GM23338 (cell line): ENCODE data around the gene RAB9A. TPM values are rescaled to one million over a fixed set of nuclear protein-coding genes. Genes with fewer than 3 reads are reported as not detected.
A peak's percentile ranks its signal among the peaks of the same experiment; 100 is the strongest.

Experiments used
- ATAC-seq: fragments of 200-7000 bp; cut with Tn5 transposase; 3 replicates; pipeline ENCODE4 v1.9.1; 2020
- DNase-seq: peaks from one replicate; pipeline ENCODE4 v3.0.0-alpha.2; 2015; ENCODE audit warnings: low spot score
- H2AFZ ChIP-seq: fragments of 200-600 bp; sonication (generic); 2 replicates; pipeline ENCODE4 v1.8.0; 2016; ENCODE audit warnings: antibody characterized with exemption, mild to moderate bottlenecking, moderate library complexity
- H3F3A ChIP-seq: fragments of 200-600 bp; sonication (generic); replicated peaks from 2 replicates; pipeline ENCODE4 v1.8.0; 2017; ENCODE audit warnings: antibody characterized with exemption, mixed run types, low read depth
- H3K27ac ChIP-seq: fragments of 200-600 bp; sonication (generic); 2 replicates; pipeline ENCODE4 v1.6.1; 2016; ENCODE audit warnings: low read depth
- H3K27me3 ChIP-seq: fragments of 200-600 bp; sonication (generic); 2 replicates; pipeline ENCODE4 v1.8.0; 2016; ENCODE audit warnings: mild to moderate bottlenecking, mixed run types, moderate library complexity; ENCODE audit not compliant: insufficient read depth
- H3K36me3 ChIP-seq: fragments of 200-600 bp; sonication (generic); 2 replicates; pipeline ENCODE4 v1.8.0; 2016; ENCODE audit warnings: mild to moderate bottlenecking; ENCODE audit not compliant: insufficient read depth
- H3K4me1 ChIP-seq: fragments of 200-600 bp; sonication (generic); 2 replicates; pipeline ENCODE4 v1.8.0; 2016; ENCODE audit warnings: mild to moderate bottlenecking, moderate library complexity; ENCODE audit not compliant: insufficient read depth
- H3K4me2 ChIP-seq: fragments of 200-600 bp; sonication (generic); 2 replicates; pipeline ENCODE4 v1.7.1; 2017; ENCODE audit warnings: mixed run types
- H3K4me3 ChIP-seq: fragments of 200-600 bp; sonication (generic); 2 replicates; pipeline ENCODE4 v1.6.1; 2016; ENCODE audit warnings: mixed run types
- H3K79me2 ChIP-seq: fragments of 200-600 bp; sonication (generic); replicated peaks from 2 replicates; pipeline ENCODE4 v1.8.0; 2017; ENCODE audit warnings: mild to moderate bottlenecking; ENCODE audit not compliant: insufficient read depth
- H3K9me2 ChIP-seq: fragments of 200-600 bp; sonication (generic); 2 replicates; pipeline ENCODE4 v1.8.0; 2017; ENCODE audit not compliant: insufficient read depth
- H4K20me1 ChIP-seq: fragments of 200-600 bp; sonication (generic); replicated peaks from 2 replicates; pipeline ENCODE4 v1.8.0; 2017; ENCODE audit warnings: mild to moderate bottlenecking; ENCODE audit not compliant: insufficient read depth
- H3K27ac Mint-ChIP-seq: 2 replicates; pipeline ENCODE4 v1.8.0; 2020; ENCODE audit warnings: inconsistent platforms, mild to moderate bottlenecking, moderate library complexity, mixed read lengths
- H3K27me3 Mint-ChIP-seq: 3 replicates; pipeline ENCODE4 v1.8.0; 2022; ENCODE audit warnings: low read depth, mild to moderate bottlenecking, moderate library complexity, mixed read lengths, inconsistent platforms; ENCODE audit not compliant: insufficient read depth, poor library complexity
- H3K36me3 Mint-ChIP-seq: 3 replicates; pipeline ENCODE4 v1.8.0; 2021; ENCODE audit warnings: low read depth, mild to moderate bottlenecking, inconsistent platforms, moderate library complexity, mixed read lengths
- H3K4me1 Mint-ChIP-seq: 3 replicates; pipeline ENCODE4 v1.8.0; 2020; ENCODE audit warnings: mild to moderate bottlenecking, inconsistent platforms, mixed read lengths
- H3K4me3 Mint-ChIP-seq: 3 replicates; pipeline ENCODE4 v1.8.0; 2021; ENCODE audit warnings: moderate library complexity, mild to moderate bottlenecking, inconsistent platforms, mixed read lengths
- H3K9me3 Mint-ChIP-seq: 3 replicates; pipeline ENCODE4 v1.8.0; 2020; ENCODE audit warnings: moderate library complexity, mild to moderate bottlenecking, inconsistent platforms, mixed read lengths
- CREB1 ChIP-seq: fragments of 250-450 bp; sonication (Bioruptor Pico); IDR thresholded peaks from 2 replicates; pipeline ENCODE4 v1.5.0; 2020; ENCODE audit warnings: low read depth, mild to moderate bottlenecking, moderate library complexity
- CTCF ChIP-seq, 2 experiments: fragments of 200-600 bp in 1 of 2; sonication (generic) in 1 of 2; conservative IDR thresholded peaks; 2 replicates each; pipeline versions ENCODE4 v1.5.1 to v1.6.1; 2016 to 2017; ENCODE audit warnings: antibody characterized with exemption in 2 of 2, low read depth in 2 of 2, mild to moderate bottlenecking in 2 of 2, moderate library complexity in 1 of 2
- ETS1 ChIP-seq: IDR thresholded peaks from 2 replicates; pipeline ENCODE4 v1.6.1; 2016; ENCODE audit warnings: antibody characterized with exemption
- EZH2 ChIP-seq: fragments of 200-600 bp; sonication (generic); IDR thresholded peaks from one replicate; pipeline ENCODE4 v1.8.0; 2017; ENCODE audit warnings: antibody characterized with exemption, mild to moderate bottlenecking, low read depth; ENCODE audit not compliant: unreplicated experiment
- EZH2phosphoT487 ChIP-seq: fragments of 200-600 bp; sonication (generic); IDR thresholded peaks from one replicate; pipeline ENCODE4 v1.8.1; 2018; ENCODE audit warnings: antibody characterized with exemption; ENCODE audit not compliant: unreplicated experiment
- JUNB ChIP-seq: IDR thresholded peaks from one replicate; pipeline ENCODE4 v1.6.1; 2016; ENCODE audit warnings: antibody characterized with exemption; ENCODE audit not compliant: unreplicated experiment
- NANOG ChIP-seq: IDR thresholded peaks from 2 replicates; pipeline ENCODE4 v1.6.1; 2016; ENCODE audit warnings: antibody characterized with exemption, borderline replicate concordance
- POLR2AphosphoS5 ChIP-seq: IDR thresholded peaks from 2 replicates; pipeline ENCODE4 v1.6.1; 2016; ENCODE audit warnings: antibody characterized with exemption, low read depth
- REST ChIP-seq: IDR thresholded peaks from one replicate; pipeline ENCODE4 v1.6.1; 2018; ENCODE audit warnings: antibody characterized with exemption; ENCODE audit not compliant: unreplicated experiment
- STAT1 ChIP-seq: IDR thresholded peaks from one replicate; pipeline ENCODE4 v1.6.1; 2016; ENCODE audit warnings: antibody characterized with exemption; ENCODE audit not compliant: unreplicated experiment
- ZNF114 ChIP-seq: fragments of 250-450 bp; sonication (Bioruptor Pico); IDR thresholded peaks from 2 replicates; pipeline ENCODE4 v1.5.0; 2020; ENCODE audit warnings: mild to moderate bottlenecking, moderate library complexity
- ZNF331 ChIP-seq: fragments of 250-450 bp; sonication (Bioruptor Pico); IDR thresholded peaks from 2 replicates; pipeline ENCODE4 v1.5.0; 2020; ENCODE audit warnings: low read depth, mild to moderate bottlenecking, moderate library complexity
- ZNF462 ChIP-seq: fragments of 250-450 bp; sonication (Bioruptor Pico); IDR thresholded peaks from 2 replicates; pipeline ENCODE4 v1.5.0; 2020; ENCODE audit warnings: mild to moderate bottlenecking, moderate library complexity
- polyA plus RNA-seq: library from polyadenylated mRNA; unstranded; fragments of >200 nt; fragmentation: Nextera tagmentation; extraction: Ambion mirVana; gene quantifications from 2 replicates; pipeline ENCODE4 v1.2.1, GENCODE V29; 2016
- total RNA-seq: library from RNA; depleted of rRNA; stranded (reverse); fragments of >200 nt; shearing (Covaris generic); gene quantifications from 2 replicates; pipeline ENCODE4 v1.2.3, GENCODE V29; 2014

Gene RAB9A
- total and polyA plus RNA-seq, 2 experiments from 2014 or later, result 43.3 to 45.1 TPM

- Histone ChIP-seq H3F3A (no peaks in the 10 kb centered on the region), H3K4me2 (no peak overlapping the region), H4K20me1 (peaks cover 18% of the 10 kb centered on the region), H3K36me3 (no peaks in the 10 kb centered on the region), H3K4me3 (no peak overlapping the region), H3K9me2 (no peaks in the 10 kb centered on the region), H3K27me3 (peaks cover 10% of the 10 kb centered on the region; the same call in 1 of the 2 replicates), H2AFZ (no peak overlapping the region), H3K79me2 (peaks cover 76% of the 10 kb centered on the region), H3K4me1 (peaks cover 34% of the 10 kb centered on the region), H3K27ac (no peak overlapping the region)
- DNase-seq, result no peak
- TF ChIP-seq ZNF114, result no peak
- TF ChIP-seq STAT1, result no peak
- no peak for TF ChIP-seq POLR2AphosphoS5
- no peak for TF ChIP-seq ZNF462
- TF ChIP-seq ETS1, result no peak
- TF ChIP-seq NANOG, result no peak
- no peak for TF ChIP-seq REST
- no peak for TF ChIP-seq CREB1 (CRISPR knock-in tag)
- TF ChIP-seq EZH2phosphoT487, result no peak
- no peak for TF ChIP-seq ZNF331 (CRISPR knock-in tag)
- no peak for TF ChIP-seq CTCF (conservative IDR thresholded peaks at IDR 0.05; ENCODE audit: low read depth in 2 of 2)
- no peak for TF ChIP-seq JUNB
- no peak for TF ChIP-seq EZH2
- Mint-ChIP-seq H3K4me1 (peaks cover 47% of the 10 kb centered on the region), H3K9me3 (no peaks in the 10 kb centered on the region), H3K27me3 (peaks cover 8% of the 10 kb centered on the region), H3K36me3 (no peaks in the 10 kb centered on the region; the same call in 1 of the 3 replicates), H3K4me3 (no peak overlapping the region; the same call in 2 of the 3 replicates), H3K27ac (peak overlapping the region; percentile 72; the same call in 1 of the 2 replicates)
- ATAC-seq, result no peak
Measured at GRCh38 chrX:13691841-13692371, 3.0 kb downstream of the RAB9A start.
